Measurements from ENCODE around the gene SRL.

GRCh38 chr16:4159726-4160125, 82.2 kb downstream of the SRL start:
- TF ChIP-seq POLR2A (IDR thresholded peaks at IDR 0.05; ENCODE audit: low read length) (no peak), GATA1 (IDR thresholded peaks at IDR 0.05; ENCODE audit: low read depth, low read length) (no peak)

Data from erythroblast (primary cell).